ENCODE data around the gene MUC20. TPM values are rescaled to one million over a fixed set of nuclear protein-coding genes. Genes with fewer than 3 reads are reported as not detected.

The MUC20 gene
- total and polyA plus RNA-seq, 9 of the 15 experiments (the other 6 are each of a cell fraction or from before 2014, with no cell fraction given), result 0.03 to 0.23 (median 0.15) TPM; not detected in 3

DNA sequence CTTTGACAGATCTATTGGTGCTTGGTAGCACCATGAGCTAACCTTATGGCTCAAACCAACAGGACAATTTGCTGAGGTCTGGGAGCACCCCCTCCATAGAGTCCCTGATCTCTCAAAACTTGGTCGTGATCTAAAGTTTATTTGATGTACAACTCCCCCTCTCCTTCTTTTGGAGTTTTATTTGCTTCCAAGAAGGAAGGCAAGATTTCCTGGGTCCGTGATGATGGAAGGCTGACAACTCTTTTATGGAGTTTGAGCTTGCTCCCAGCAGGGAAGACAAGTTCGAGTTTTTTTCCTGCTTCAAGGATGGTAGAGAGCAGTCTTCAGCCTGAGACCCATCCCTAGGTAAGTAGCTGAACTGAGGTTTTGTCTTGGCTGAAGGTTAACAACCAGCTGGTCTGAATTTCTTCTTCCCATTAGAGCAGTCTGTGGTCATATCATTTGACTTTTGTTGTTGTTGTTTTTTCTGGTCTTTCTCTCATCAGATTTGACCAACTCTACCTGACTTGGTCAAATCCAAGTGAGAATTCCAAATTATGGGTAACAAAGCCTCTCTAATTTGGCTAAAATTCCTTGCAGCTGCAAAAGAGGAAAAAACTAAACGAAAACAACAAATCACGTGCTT is 2.8 kb upstream of the MUC20 start (continued):
- TF ChIP-seq, protein P1, sequence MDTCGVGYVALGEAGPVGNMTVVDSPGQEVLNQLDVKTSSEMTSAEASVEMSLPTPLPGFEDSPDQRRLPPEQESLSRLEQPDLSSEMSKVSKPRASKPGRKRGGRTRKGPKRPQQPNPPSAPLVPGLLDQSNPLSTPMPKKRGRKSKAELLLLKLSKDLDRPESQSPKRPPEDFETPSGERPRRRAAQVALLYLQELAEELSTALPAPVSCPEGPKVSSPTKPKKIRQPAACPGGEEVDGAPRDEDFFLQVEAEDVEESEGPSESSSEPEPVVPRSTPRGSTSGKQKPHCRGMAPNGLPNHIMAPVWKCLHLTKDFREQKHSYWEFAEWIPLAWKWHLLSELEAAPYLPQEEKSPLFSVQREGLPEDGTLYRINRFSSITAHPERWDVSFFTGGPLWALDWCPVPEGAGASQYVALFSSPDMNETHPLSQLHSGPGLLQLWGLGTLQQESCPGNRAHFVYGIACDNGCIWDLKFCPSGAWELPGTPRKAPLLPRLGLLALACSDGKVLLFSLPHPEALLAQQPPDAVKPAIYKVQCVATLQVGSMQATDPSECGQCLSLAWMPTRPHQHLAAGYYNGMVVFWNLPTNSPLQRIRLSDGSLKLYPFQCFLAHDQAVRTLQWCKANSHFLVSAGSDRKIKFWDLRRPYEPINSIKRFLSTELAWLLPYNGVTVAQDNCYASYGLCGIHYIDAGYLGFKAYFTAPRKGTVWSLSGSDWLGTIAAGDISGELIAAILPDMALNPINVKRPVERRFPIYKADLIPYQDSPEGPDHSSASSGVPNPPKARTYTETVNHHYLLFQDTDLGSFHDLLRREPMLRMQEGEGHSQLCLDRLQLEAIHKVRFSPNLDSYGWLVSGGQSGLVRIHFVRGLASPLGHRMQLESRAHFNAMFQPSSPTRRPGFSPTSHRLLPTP (IDR thresholded peaks at IDR 0.05; ENCODE audit: borderline replicate concordance, extremely low read depth, insufficient read length), result no peak
- TF ChIP-seq JUN (IDR thresholded peaks at IDR 0.05; ENCODE audit: borderline replicate concordance, low read depth, low read length) (no peak), JUN (CRISPR knock-in tag; IDR thresholded peaks at IDR 0.05; ENCODE audit: borderline replicate concordance) (0 out of 2 replicates have a peak, but pooled peaks have one; percentile 3), ZFP36 (IDR thresholded peaks at IDR 0.05; ENCODE audit: low read depth, low read length, partially characterized antibody) (peak; percentile 43), CBX2 (IDR thresholded peaks at IDR 0.05; ENCODE audit: insufficient read depth, low read length, poor library complexity, severe bottlenecking) (peak; percentile 96), BMI1 (IDR thresholded peaks at IDR 0.05; ENCODE audit: low read length) (peak; percentile 61)
